ENCODE measurements around the gene OTOG. TPM values are rescaled to one million over a fixed set of nuclear protein-coding genes. Genes with fewer than 3 reads are reported as not detected.

Gene OTOG
- total RNA-seq, 4 donors from 2014 or later = 0.09 TPM; not detected in 3

GRCh38 chr11:17687946-17688670 lies 141.0 kb downstream of the OTOG start:
- no peak overlapping the region for H3K4me3 ChIP-seq
- H3K36me3 ChIP-seq = no peaks in the 10 kb centered on the region
- H3K27ac ChIP-seq = no peak overlapping the region
- no peak for TF ChIP-seq POLR2A (IDR thresholded peaks at IDR 0.05)
- TF ChIP-seq, protein P1, sequence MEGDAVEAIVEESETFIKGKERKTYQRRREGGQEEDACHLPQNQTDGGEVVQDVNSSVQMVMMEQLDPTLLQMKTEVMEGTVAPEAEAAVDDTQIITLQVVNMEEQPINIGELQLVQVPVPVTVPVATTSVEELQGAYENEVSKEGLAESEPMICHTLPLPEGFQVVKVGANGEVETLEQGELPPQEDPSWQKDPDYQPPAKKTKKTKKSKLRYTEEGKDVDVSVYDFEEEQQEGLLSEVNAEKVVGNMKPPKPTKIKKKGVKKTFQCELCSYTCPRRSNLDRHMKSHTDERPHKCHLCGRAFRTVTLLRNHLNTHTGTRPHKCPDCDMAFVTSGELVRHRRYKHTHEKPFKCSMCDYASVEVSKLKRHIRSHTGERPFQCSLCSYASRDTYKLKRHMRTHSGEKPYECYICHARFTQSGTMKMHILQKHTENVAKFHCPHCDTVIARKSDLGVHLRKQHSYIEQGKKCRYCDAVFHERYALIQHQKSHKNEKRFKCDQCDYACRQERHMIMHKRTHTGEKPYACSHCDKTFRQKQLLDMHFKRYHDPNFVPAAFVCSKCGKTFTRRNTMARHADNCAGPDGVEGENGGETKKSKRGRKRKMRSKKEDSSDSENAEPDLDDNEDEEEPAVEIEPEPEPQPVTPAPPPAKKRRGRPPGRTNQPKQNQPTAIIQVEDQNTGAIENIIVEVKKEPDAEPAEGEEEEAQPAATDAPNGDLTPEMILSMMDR (IDR thresholded peaks at IDR 0.05) = no peak
- no peak for DNase-seq
- no peaks in the 10 kb centered on the region for H3K4me1 ChIP-seq
- no peaks in the 10 kb centered on the region for H3K27me3 ChIP-seq
- no peaks in the 10 kb centered on the region for H3K9me3 ChIP-seq

GRCh38 chr11:17691550-17691949 lies 144.5 kb downstream of the OTOG start:
- no peak overlapping the region for H3K4me3 ChIP-seq
- H3K27ac ChIP-seq = no peak overlapping the region
- no peaks in the 10 kb centered on the region for H3K4me1 ChIP-seq
- peaks cover 0 to 7% of the 10 kb centered on the region in 2 donors for H3K27me3 ChIP-seq
- DNase-seq = no peak
- TF ChIP-seq POLR2A (IDR thresholded peaks at IDR 0.05) = no peak
- TF ChIP-seq, protein P1 (IDR thresholded peaks at IDR 0.05) = no peak
- no peaks in the 10 kb centered on the region for H3K36me3 ChIP-seq
- no peaks in the 10 kb centered on the region for H3K9me3 ChIP-seq

- H3K36me3 ChIP-seq = no peaks in the 10 kb centered on the region
- H3K4me3 ChIP-seq = no peak overlapping the region
- peaks cover 0 to 7% of the 10 kb centered on the region in 2 donors for H3K27me3 ChIP-seq
- no peak overlapping the region for H3K27ac ChIP-seq
- H3K9me3 ChIP-seq = no peaks in the 10 kb centered on the region
- no peak for TF ChIP-seq POLR2A (IDR thresholded peaks at IDR 0.05)
- DNase-seq = no peak
- H3K4me1 ChIP-seq = no peaks in the 10 kb centered on the region
Measured at GRCh38 chr11:17691976-17692375, 144.9 kb downstream of the OTOG start.

DNA sequence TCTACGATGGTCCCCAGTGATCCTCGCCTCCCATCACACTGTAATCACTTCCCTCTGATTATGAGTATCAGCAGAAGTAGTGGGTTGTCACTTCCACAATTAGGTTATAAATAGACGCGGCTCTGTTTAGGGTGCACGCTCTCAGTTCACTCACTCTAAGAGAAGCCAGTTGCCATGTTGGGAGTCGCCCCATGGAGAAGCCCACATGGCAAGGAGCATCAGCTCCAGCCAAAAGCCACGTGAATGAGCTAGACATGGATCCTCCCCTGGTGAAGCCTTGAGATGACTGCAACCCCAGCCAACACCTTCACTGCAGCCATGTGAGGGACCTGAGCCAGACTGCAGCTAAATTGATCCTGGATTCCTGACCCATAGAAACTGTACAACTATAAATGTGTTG lies 145.9 kb downstream of the OTOG start:
- Histone ChIP-seq H3K27ac (no peak overlapping the region), H3K4me3 (no peak overlapping the region), H3K27me3 (peaks cover 0 to 7% of the 10 kb centered on the region in 2 donors), H3K9me3 (no peaks in the 10 kb centered on the region), H3K4me1 (no peaks in the 10 kb centered on the region), H3K36me3 (no peaks in the 10 kb centered on the region)
- no peak for TF ChIP-seq POLR2A (IDR thresholded peaks at IDR 0.05)
- TF ChIP-seq, protein P1 (IDR thresholded peaks at IDR 0.05) = no peak
- DNase-seq = no peak

DNA sequence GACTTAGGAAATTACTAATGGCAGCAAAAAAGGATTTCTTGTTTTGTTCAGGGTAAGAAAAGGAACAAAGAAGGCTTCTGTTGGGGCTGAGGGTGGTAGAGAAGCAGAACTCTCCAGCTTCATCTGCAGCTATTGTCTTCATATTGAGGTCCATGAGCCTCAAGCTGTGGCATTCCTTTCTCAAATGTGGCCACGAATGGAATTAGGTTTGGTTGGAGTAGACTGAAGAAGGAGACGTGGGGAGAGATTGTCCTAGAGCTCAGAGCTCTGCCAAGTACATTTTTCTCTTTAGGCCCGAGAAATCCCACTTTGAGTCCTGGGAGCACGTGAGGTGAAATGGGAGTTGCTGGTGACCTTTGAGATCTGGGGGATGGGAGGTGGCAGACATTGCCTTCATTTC lies 146.5 kb downstream of the OTOG start:
- Histone ChIP-seq H3K4me1 (no peaks in the 10 kb centered on the region), H3K36me3 (no peaks in the 10 kb centered on the region), H3K27me3 (peaks cover 0 to 7% of the 10 kb centered on the region in 2 donors), H3K27ac (no peak overlapping the region), H3K9me3 (no peaks in the 10 kb centered on the region), H3K4me3 (no peak overlapping the region)
- DNase-seq = no peak
- TF ChIP-seq POLR2A (IDR thresholded peaks at IDR 0.05) = no peak
- TF ChIP-seq, protein P1 (IDR thresholded peaks at IDR 0.05) = no peak

DNA sequence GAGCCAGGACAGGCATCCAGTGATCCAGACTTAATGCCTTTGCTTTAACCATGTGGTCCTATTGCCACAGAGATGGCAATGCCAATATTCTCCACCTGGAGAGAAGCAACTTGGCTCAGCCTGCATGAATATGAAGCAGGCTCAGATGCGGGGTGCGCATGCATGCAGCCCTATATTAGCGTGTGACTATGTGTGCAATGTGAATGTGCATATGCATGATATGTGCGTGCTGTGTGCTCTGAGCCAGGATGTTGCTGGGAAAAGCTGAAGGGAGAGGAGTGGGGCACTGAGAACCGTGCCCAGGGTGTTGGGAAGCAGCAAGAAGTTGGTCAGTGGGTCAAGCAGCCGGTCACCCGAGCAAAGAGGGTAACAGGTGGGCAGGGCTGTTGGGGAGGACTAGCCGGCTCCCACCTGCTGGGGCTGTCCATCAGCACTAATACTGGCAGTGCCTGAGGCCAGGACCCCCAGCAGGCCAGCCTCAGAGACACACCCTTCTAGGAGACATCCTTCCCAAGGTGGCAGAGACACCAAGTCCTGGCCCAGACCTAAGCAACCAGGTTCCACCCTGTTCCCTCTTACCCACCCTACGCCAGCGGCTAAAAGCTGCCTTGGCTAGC lies 147.5 kb downstream of the OTOG start:
- Histone ChIP-seq H3K4me3 (no peak overlapping the region), H3K27me3 (peaks cover 0 to 7% of the 10 kb centered on the region in 2 donors), H3K4me1 (no peaks in the 10 kb centered on the region), H3K36me3 (no peaks in the 10 kb centered on the region), H3K27ac (no peak overlapping the region), H3K9me3 (no peaks in the 10 kb centered on the region)
- no peak for DNase-seq
- no peak for TF ChIP-seq POLR2A (IDR thresholded peaks at IDR 0.05)
- TF ChIP-seq, protein P1 (IDR thresholded peaks at IDR 0.05) = no peak

All from Peyer's patch (tissue), 4 donors.